ENCODE data around the gene MCF2L. TPM values are rescaled to one million over a fixed set of nuclear protein-coding genes. Genes with fewer than 3 reads are reported as not detected.

MCF2L gene
- total and polyA plus RNA-seq, 2 donors: 15.3 to 31.7 TPM

- no peak for DNase-seq (ENCODE audit: extremely low spot score)
- Histone ChIP-seq H3K4me3 (ENCODE audit: low read depth, low read length) (no peak overlapping the region), H3K4me1 (ENCODE audit: insufficient read depth) (no peaks in the 10 kb centered on the region), H3K27ac (ENCODE audit: low read depth) (no peak overlapping the region), H3K36me3 (ENCODE audit: insufficient read depth) (no peaks in the 10 kb centered on the region)
- WGBS: 46% methylated on average over 27 of the region's 27 CpGs
Observed at GRCh38 chr13:112983428-112984196, 14.6 kb downstream of the MCF2L start.

GRCh38 chr13:112984501-112984900 lies 15.5 kb downstream of the MCF2L start:
- Histone ChIP-seq H3K27ac (ENCODE audit: low read depth) (no peak overlapping the region), H3K4me1 (ENCODE audit: insufficient read depth) (no peaks in the 10 kb centered on the region), H3K4me3 (ENCODE audit: low read depth, low read length) (no peak overlapping the region), H3K36me3 (ENCODE audit: insufficient read depth) (no peaks in the 10 kb centered on the region)
- DNase-seq (ENCODE audit: extremely low spot score): no peak
- 69% methylated on average over 11 of the region's 11 CpGs for WGBS

- Histone ChIP-seq H3K4me3 (ENCODE audit: low read depth, low read length) (no peak overlapping the region), H3K4me1 (ENCODE audit: insufficient read depth) (no peaks in the 10 kb centered on the region), H3K36me3 (ENCODE audit: insufficient read depth) (no peaks in the 10 kb centered on the region), H3K27ac (ENCODE audit: low read depth) (no peak overlapping the region)
- WGBS: 76% methylated on average over 30 of the region's 30 CpGs
- no peak for DNase-seq (ENCODE audit: extremely low spot score)
Observed at GRCh38 chr13:112984954-112985802, 16.2 kb downstream of the MCF2L start.

GRCh38 chr13:112985803-112986408 lies 16.9 kb downstream of the MCF2L start:
- Histone ChIP-seq H3K36me3 (ENCODE audit: insufficient read depth) (no peaks in the 10 kb centered on the region), H3K4me1 (ENCODE audit: insufficient read depth) (no peaks in the 10 kb centered on the region), H3K27ac (ENCODE audit: low read depth) (no peak overlapping the region), H3K4me3 (ENCODE audit: low read depth, low read length) (no peak overlapping the region)
- WGBS: 82% methylated on average over 30 of the region's 30 CpGs
- no peak for DNase-seq (ENCODE audit: extremely low spot score)

DNA sequence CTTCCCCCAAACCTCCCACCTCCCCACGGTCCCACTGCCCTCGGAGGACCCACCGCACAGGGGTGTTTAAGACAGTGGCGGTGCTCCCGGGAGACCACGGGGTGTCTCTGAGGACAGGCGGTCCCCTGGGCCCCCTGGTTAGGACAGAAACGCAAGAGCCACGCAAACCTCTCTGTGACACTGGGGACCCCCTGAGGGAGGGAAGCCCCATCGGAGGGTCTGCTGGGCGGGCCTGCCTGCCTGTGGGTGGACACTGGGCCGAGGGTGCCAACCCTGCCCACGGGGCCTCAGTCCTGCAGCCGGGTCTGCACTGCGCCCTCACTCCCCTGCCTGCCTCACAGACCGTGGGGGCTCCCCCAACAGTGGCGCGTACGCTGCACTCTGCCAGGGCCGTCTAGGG lies 17.5 kb downstream of the MCF2L start:
- WGBS: 86% methylated on average over 20 of the region's 20 CpGs
- Histone ChIP-seq H3K27ac (ENCODE audit: low read depth) (no peak overlapping the region), H3K4me3 (ENCODE audit: low read depth, low read length) (no peak overlapping the region), H3K36me3 (ENCODE audit: insufficient read depth) (no peaks in the 10 kb centered on the region), H3K4me1 (ENCODE audit: insufficient read depth) (no peaks in the 10 kb centered on the region)
- no peak for DNase-seq (ENCODE audit: extremely low spot score)

DNA sequence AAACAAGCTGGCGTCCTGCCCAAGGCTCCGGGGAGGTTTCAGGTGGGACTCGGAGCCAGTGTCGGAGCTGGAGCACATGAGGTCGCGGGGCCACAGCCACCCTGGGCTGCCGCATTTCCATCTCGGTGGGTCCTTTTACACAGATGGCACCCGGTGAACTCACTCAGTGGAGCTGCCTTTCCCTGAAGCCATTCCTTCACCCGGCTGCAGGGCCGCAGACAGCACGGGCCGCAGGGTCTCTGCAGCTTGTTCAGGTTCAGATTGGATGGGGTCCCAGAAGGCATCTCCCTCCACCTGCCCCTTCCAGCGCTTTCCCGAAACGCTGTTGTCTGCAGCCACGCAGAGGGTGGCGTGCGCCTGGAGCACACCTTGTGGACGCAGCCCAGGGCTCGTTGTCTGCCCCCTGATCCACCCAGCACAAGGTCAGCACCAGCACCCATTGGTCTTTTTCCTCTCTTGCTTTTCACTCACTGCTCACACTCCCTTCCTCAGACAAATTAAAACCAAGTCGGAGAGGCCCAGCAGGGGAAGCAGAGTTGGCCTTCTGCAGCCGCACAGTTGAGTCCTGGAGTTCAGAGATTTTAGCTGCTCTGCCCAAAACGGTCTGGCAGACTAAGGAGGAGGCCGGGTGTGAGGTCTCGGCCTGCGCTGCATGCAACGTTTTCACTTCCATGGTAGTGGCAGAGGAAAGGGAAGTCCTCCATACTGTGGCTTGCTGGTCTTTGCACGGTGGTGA lies 18.1 kb downstream of the MCF2L start:
- Histone ChIP-seq H3K36me3 (ENCODE audit: insufficient read depth) (no peaks in the 10 kb centered on the region), H3K4me3 (ENCODE audit: low read depth, low read length) (no peak overlapping the region), H3K27ac (ENCODE audit: low read depth) (no peak overlapping the region), H3K4me1 (ENCODE audit: insufficient read depth) (no peaks in the 10 kb centered on the region)
- whole genome bisulfite sequencing: 69% methylated on average over 29 of the region's 29 CpGs
- no peak for DNase-seq (ENCODE audit: extremely low spot score)

GRCh38 chr13:112987682-112988024 lies 18.6 kb downstream of the MCF2L start:
- 81% methylated on average over 7 of the region's 7 CpGs for WGBS
- no peak overlapping the region for H3K4me3 ChIP-seq (ENCODE audit: low read depth, low read length)
- no peak overlapping the region for H3K27ac ChIP-seq (ENCODE audit: low read depth)
- H3K36me3 ChIP-seq (ENCODE audit: insufficient read depth): no peaks in the 10 kb centered on the region
- DNase-seq (ENCODE audit: extremely low spot score): no peak
- no peaks in the 10 kb centered on the region for H3K4me1 ChIP-seq (ENCODE audit: insufficient read depth)

DNA sequence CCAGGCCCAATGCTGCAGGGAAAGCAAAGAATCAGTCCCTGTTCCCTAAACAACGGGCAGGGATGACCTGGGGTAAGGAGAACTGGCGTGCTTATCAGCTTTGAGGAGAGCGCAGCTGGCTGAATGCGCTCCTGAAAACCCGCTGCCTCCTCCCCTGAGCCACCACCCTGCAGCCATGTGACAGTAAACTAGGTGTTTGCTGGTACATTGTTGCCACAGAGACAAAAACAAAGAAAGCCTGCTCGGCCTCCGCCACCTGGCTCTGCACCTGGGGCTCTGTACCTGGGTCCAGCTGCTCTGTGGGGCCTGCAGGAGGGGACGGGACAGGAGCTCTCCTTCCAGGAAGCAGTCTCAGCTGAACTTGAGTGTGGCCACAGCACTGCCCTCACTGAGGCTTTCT lies 21.8 kb downstream of the MCF2L start:
- Histone ChIP-seq H3K4me1 (ENCODE audit: insufficient read depth) (no peaks in the 10 kb centered on the region), H3K36me3 (ENCODE audit: insufficient read depth) (no peaks in the 10 kb centered on the region), H3K27ac (ENCODE audit: low read depth) (no peak overlapping the region), H3K4me3 (ENCODE audit: low read depth, low read length) (no peak overlapping the region)
- 42% methylated on average over 8 of the region's 8 CpGs for WGBS
- DNase-seq (ENCODE audit: extremely low spot score): no peak

DNA sequence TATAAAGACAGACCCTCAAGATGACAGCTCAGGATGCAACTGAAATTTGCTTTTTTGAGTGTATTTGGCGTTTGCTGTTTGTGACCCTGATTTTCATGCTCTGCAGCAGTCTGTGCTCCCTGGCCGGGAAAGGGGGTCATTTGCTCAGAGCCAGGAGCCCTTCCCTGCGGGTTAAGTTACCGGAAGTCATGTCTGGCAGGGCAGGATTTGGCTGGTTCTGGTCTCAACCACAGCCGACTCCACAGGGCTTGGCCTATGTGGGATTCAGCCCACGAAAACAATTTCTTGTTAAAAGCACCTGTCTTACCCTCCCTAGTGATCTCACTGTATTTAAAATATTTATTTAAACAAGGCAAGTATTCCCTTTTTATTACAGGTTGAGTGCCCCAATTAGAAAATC lies 22.6 kb downstream of the MCF2L start:
- no peak for DNase-seq (ENCODE audit: extremely low spot score)
- Histone ChIP-seq H3K36me3 (ENCODE audit: insufficient read depth) (no peaks in the 10 kb centered on the region), H3K27ac (ENCODE audit: low read depth) (no peak overlapping the region), H3K4me3 (ENCODE audit: low read depth, low read length) (no peak overlapping the region), H3K4me1 (ENCODE audit: insufficient read depth) (no peaks in the 10 kb centered on the region)
- 60% methylated on average over 6 of the region's 6 CpGs for WGBS

GRCh38 chr13:112992931-112993680 lies 24.1 kb downstream of the MCF2L start:
- 83% methylated on average over 31 of the region's 31 CpGs for WGBS
- Histone ChIP-seq H3K27ac (ENCODE audit: low read depth) (no peak overlapping the region), H3K4me1 (ENCODE audit: insufficient read depth) (no peaks in the 10 kb centered on the region), H3K4me3 (ENCODE audit: low read depth, low read length) (no peak overlapping the region), H3K36me3 (ENCODE audit: insufficient read depth) (no peaks in the 10 kb centered on the region)
- DNase-seq (ENCODE audit: extremely low spot score): no peak

- Histone ChIP-seq H3K4me1 (ENCODE audit: insufficient read depth) (no peaks in the 10 kb centered on the region), H3K36me3 (ENCODE audit: insufficient read depth) (no peaks in the 10 kb centered on the region), H3K27ac (ENCODE audit: low read depth) (no peak overlapping the region), H3K4me3 (ENCODE audit: low read depth, low read length) (no peak overlapping the region)
- 88% methylated on average over 46 of the region's 46 CpGs for WGBS
- no peak for DNase-seq (ENCODE audit: extremely low spot score)
Observed at GRCh38 chr13:112994084-112994780, 25.2 kb downstream of the MCF2L start.

DNA sequence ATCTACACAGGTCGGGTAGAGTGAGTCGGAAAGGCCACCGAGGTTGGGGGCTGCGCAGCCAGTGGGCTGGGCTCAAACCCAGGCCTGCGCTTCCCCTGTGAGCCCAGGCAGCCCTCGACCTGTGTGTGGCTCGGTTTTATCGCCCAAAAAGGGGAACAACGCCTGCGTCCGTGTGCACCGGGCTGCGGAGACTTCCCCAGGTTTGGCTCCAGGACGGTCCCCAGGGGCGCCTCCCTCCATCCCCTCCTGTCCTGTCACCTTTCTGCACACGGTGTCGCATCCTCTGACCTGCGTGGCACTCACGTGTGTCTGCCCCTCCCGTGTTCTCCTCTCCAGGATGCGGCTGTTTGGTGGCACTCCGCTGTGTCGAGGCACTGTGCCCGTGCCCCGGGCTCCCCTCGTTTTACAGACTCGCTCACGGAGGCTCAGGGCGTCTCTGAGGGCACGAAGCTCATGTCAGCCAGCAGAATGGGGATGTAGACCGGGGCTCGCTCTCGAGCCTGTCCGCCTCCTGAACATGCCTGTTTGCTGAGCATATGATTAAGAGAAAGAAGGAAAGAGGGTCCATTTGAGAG lies 25.9 kb downstream of the MCF2L start:
- no peak for DNase-seq (ENCODE audit: extremely low spot score)
- Histone ChIP-seq H3K4me3 (ENCODE audit: low read depth, low read length) (no peak overlapping the region), H3K27ac (ENCODE audit: low read depth) (no peak overlapping the region), H3K4me1 (ENCODE audit: insufficient read depth) (no peaks in the 10 kb centered on the region), H3K36me3 (ENCODE audit: insufficient read depth) (no peaks in the 10 kb centered on the region)
- WGBS: 87% methylated on average over 34 of the region's 34 CpGs

Measured in urinary bladder (tissue), 4 donors.